A673 (cell line): ENCODE data around the gene GBP1. TPM values are rescaled to one million over a fixed set of nuclear protein-coding genes. Genes with fewer than 3 reads are reported as not detected.

ENCODE experiments used
- BruUV-seq: library from RNA; stranded (reverse); fragments of 400-500 nt; replicated peaks from 2 replicates; lab custom pipeline; 2021; lab: Mats Ljungman, UMichigan
- CTCF ChIA-PET: fragments of 300-600 bp; sonication (Branson Sonifier 250); formaldehyde crosslinking; loops from one replicate; lab custom pipeline; 2022; ENCODE audit warnings: antibody characterized with exemption; lab: Charles Lee
- POLR2A ChIA-PET: fragments of 300-600 bp; sonication (Branson Sonifier 250); formaldehyde crosslinking; loops from one replicate; lab custom pipeline; 2022; ENCODE audit warnings: antibody characterized with exemption; ENCODE audit not compliant: low non-redundant PET; lab: Charles Lee
- DNase-seq: peaks from one replicate; pipeline ENCODE4 v3.0.0-alpha.2; 2015; ENCODE audit warnings: low spot score
- H3K27ac ChIP-seq: fragments of 200-600 bp; sonication (generic); 2 replicates; pipeline ENCODE4 v1.5.1; 2016; ENCODE audit warnings: mixed run types, low read depth, mild to moderate bottlenecking, mixed read lengths, antibody characterized with exemption, low read length; ENCODE audit not compliant: poor library complexity, severe bottlenecking
- H3K27me3 ChIP-seq: fragments of 200-600 bp; sonication (generic); replicated peaks from 2 replicates; pipeline ENCODE4 v1.6.1; 2017; ENCODE audit warnings: mixed run types, low read depth, mild to moderate bottlenecking, mixed read lengths, antibody characterized with exemption, low read length; ENCODE audit not compliant: insufficient read depth, poor library complexity
- H3K36me3 ChIP-seq: fragments of 200-600 bp; sonication (generic); 2 replicates; pipeline ENCODE4 v1.6.1; 2016; ENCODE audit warnings: mixed run types, mild to moderate bottlenecking, mixed read lengths, antibody characterized with exemption, low read length; ENCODE audit not compliant: insufficient read depth, poor library complexity, severe bottlenecking
- H3K4me1 ChIP-seq: fragments of 200-600 bp; sonication (generic); 2 replicates; pipeline ENCODE4 v1.6.1; 2017; ENCODE audit warnings: mixed run types, mild to moderate bottlenecking, mixed read lengths, antibody characterized with exemption, low read length; ENCODE audit not compliant: insufficient read depth, poor library complexity, severe bottlenecking
- H3K4me3 ChIP-seq: fragments of 200-600 bp; sonication (generic); 2 replicates; pipeline ENCODE4 v1.5.1; 2016; ENCODE audit warnings: low read depth, mixed run types, mild to moderate bottlenecking, mixed read lengths, low read length; ENCODE audit not compliant: poor library complexity, severe bottlenecking
- H3K9me3 ChIP-seq: fragments of 200-600 bp; sonication (generic); 2 replicates; pipeline ENCODE4 v1.6.1; 2016; ENCODE audit warnings: mixed run types, low read depth, mild to moderate bottlenecking, mixed read lengths, antibody characterized with exemption, low read length; ENCODE audit not compliant: poor library complexity, severe bottlenecking
- EZH2 ChIP-seq: fragments of 200-600 bp; sonication (generic); IDR thresholded peaks from 2 replicates; pipeline ENCODE4 v1.6.1; 2017; ENCODE audit warnings: borderline replicate concordance, low read depth, mild to moderate bottlenecking, mixed read lengths, antibody characterized with exemption, low read length; ENCODE audit not compliant: poor library complexity, severe bottlenecking
- intact Hi-C: fragments of 100-400 bp; cut with micrococcal nuclease; formaldehyde crosslinking; loops from one replicate; pipeline ENCODE4 v1.10.0; 2022; ENCODE audit not compliant: unreplicated experiment
- total RNA-seq: library from RNA; stranded (reverse); gene quantifications from 2 replicates; pipeline ENCODE4 v1.2.3, GENCODE V29; 2021
- TF ChIP-seq, protein P1 (sequence below): fragments of 300-800, 200-600 bp; sonication (generic); conservative IDR thresholded peaks from 2 replicates; pipeline ENCODE4 v1.5.1; 2017; ENCODE audit warnings: low read depth, mild to moderate bottlenecking, antibody characterized with exemption, low read length, moderate library complexity, mixed read lengths

The GBP1 gene
- total RNA-seq, 1 experiment from 2014 or later = 10.1 TPM

DNA sequence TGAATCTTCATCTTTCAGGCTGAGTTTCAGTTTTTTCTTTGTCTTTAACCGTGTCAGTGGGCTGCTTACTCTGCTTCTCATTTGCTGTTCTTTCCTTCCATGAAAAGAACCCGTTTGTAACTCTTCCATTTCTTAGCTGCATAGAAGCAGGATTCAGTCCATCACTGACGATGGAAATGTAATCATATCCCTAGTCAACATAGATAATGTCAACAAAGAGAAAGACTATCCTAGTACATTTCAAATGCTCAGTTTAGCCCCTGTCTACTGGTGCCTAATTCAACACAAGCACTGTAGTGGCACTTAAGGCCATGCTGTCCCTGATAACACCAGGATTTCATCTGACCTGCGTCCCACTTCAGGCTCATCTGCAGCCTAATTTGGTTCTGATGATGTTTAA, 376 bp downstream of the GBP1 start:
- BruUV-seq = no TSS peak
- no peak for DNase-seq
- TF ChIP-seq EZH2 = no peak
- TF ChIP-seq, protein P1, sequence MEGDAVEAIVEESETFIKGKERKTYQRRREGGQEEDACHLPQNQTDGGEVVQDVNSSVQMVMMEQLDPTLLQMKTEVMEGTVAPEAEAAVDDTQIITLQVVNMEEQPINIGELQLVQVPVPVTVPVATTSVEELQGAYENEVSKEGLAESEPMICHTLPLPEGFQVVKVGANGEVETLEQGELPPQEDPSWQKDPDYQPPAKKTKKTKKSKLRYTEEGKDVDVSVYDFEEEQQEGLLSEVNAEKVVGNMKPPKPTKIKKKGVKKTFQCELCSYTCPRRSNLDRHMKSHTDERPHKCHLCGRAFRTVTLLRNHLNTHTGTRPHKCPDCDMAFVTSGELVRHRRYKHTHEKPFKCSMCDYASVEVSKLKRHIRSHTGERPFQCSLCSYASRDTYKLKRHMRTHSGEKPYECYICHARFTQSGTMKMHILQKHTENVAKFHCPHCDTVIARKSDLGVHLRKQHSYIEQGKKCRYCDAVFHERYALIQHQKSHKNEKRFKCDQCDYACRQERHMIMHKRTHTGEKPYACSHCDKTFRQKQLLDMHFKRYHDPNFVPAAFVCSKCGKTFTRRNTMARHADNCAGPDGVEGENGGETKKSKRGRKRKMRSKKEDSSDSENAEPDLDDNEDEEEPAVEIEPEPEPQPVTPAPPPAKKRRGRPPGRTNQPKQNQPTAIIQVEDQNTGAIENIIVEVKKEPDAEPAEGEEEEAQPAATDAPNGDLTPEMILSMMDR = no peak
- no peaks in the 10 kb centered on the region for H3K9me3 ChIP-seq
- no peaks in the 10 kb centered on the region for H3K36me3 ChIP-seq
- H3K4me3 ChIP-seq = peak overlapping the region; percentile 41
- H3K27me3 ChIP-seq = no peaks in the 10 kb centered on the region
- peak overlapping the region; percentile 66 for H3K27ac ChIP-seq
- POLR2A ChIA-PET = no interaction called here
- intact Hi-C loops = no loop called here
- CTCF ChIA-PET = no interaction called here
- H3K4me1 ChIP-seq = peaks cover 3% of the 10 kb centered on the region

GRCh38 chr1:89063094-89063493, 1.9 kb downstream of the GBP1 start:
- BruUV-seq = no TSS peak
- no peaks in the 10 kb centered on the region for H3K36me3 ChIP-seq
- no peaks in the 10 kb centered on the region for H3K27me3 ChIP-seq
- TF ChIP-seq, protein P1 = no peak
- TF ChIP-seq EZH2 = no peak
- H3K4me1 ChIP-seq = peaks cover 3% of the 10 kb centered on the region
- no peak overlapping the region for H3K4me3 ChIP-seq
- intact Hi-C loops = no loop called here
- ChIA-PET CTCF (no interaction called here), POLR2A (no interaction called here)
- DNase-seq = no peak
- H3K27ac ChIP-seq = no peak overlapping the region
- no peaks in the 10 kb centered on the region for H3K9me3 ChIP-seq

DNA sequence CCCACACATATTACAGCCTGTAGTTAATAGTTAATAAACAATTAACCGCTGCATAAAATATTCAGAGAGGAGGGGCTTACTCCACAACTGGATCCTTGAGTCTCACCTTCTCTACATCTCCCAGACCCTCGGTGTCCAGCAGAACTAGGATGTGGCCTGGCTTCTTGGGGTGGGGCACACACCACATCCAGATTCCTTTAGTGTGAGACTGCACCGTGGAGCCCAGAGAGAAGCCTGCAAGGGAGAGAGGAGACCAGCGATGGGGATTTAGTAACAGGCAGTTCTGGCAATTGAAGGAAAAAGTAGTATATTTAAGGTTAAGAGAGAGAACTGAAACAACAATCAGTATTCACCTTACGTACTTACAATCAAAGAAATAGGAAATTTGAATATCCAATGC, 4.9 kb downstream of the GBP1 start:
- TF ChIP-seq, protein P1 = no peak
- TF ChIP-seq EZH2 = no peak
- no TSS peak for BruUV-seq
- H3K27me3 ChIP-seq = no peaks in the 10 kb centered on the region
- H3K36me3 ChIP-seq = no peaks in the 10 kb centered on the region
- H3K4me1 ChIP-seq = peaks cover 3% of the 10 kb centered on the region
- intact Hi-C loops = no loop called here
- CTCF ChIA-PET = no interaction called here
- H3K9me3 ChIP-seq = no peaks in the 10 kb centered on the region
- no peak for DNase-seq
- no peak overlapping the region for H3K4me3 ChIP-seq
- no peak overlapping the region for H3K27ac ChIP-seq
- POLR2A ChIA-PET = no interaction called here
